Right atrium auricular region (tissue), 2 donors: Measurements from ENCODE around the gene SOX6. TPM values are rescaled to one million over a fixed set of nuclear protein-coding genes. Genes with fewer than 3 reads are reported as not detected.

Source experiments
- DNase-seq: peaks from one replicate; pipeline ENCODE4 v3.0.0-alpha.2; 2019; ENCODE audit warnings: low spot score
- H3K27ac ChIP-seq, 2 donors: fragments of 200-600 bp; sonication (generic); 1 replicate in 1 of 2; 2 replicates in 1 of 2; pipeline ENCODE4 v1.5.1; 2016 to 2019
- H3K27me3 ChIP-seq, 2 donors: fragments of 200-600 bp; sonication (generic); one replicate each; pipeline versions ENCODE4 v1.5.1 to v1.6.0; 2017 to 2019
- H3K36me3 ChIP-seq: fragments of 200-600 bp; sonication (generic); one replicate; pipeline ENCODE4 v1.5.1; 2016
- H3K4me1 ChIP-seq, 2 donors: fragments of 200-600 bp; sonication (generic); one replicate each; pipeline versions ENCODE4 v1.5.1 to v1.6.0; 2017 to 2019
- H3K4me3 ChIP-seq, 2 donors: fragments of 200-600 bp; sonication (generic); 1 replicate in 1 of 2; 2 replicates in 1 of 2; pipeline ENCODE4 v1.5.1; 2017 to 2019; ENCODE audit warnings: mild to moderate bottlenecking in 1 of 2, moderate library complexity in 1 of 2
- H3K9me3 ChIP-seq, 2 donors: fragments of 200-600 bp; sonication (generic); one replicate each; pipeline ENCODE4 v1.5.1; 2019
- total RNA-seq, 2 donors: library from RNA; depleted of rRNA; stranded (reverse); fragments of >200 nt; gene quantifications; one replicate each; pipeline ENCODE4 v1.1.0, GENCODE V29; 2016
- TF ChIP-seq, protein P1 (sequence below), 2 donors: fragments of 200-600 bp; sonication (generic); IDR thresholded peaks; one replicate each; pipeline ENCODE4 v1.5.1; 2019; ENCODE audit warnings: antibody characterized with exemption in 2 of 2

SOX6 gene
- total RNA-seq, 2 donors from 2014 or later: 13.5 to 14.3 TPM

DNA sequence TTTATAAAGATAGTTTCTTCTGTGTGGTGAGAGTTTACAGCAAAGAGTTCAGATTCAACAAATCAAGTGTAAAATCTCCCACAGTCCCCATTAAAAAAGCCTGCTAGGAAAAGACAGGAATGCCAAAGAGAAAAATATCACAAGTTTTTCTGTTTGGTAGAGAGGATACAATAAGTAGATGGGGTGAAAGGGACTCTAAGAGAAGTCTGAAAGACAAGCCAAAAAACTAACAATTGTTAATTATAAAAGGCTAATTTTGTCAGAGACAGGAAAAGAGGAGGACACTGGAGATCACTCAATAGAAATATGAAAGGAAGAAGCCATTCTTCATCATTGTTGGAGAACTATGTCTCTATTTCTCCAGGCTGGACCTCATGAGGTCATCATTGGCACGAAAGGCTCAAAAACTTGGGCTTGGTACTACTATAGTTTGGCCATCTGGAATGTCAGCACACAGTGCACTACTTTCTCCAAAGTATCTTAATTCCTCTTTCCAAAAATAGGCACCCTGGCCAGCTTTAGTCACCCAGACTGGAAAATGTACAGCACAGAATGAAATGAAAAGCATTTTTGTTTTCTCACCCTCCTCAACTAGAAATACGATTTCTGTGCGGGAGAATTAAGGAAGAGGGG, 531 bp upstream of the SOX6 start:
- Histone ChIP-seq H3K27me3 (no peaks in the 10 kb centered on the region), H3K9me3 (no peaks in the 10 kb centered on the region), H3K4me3 (peak overlapping the region in 1 of 2 donors; percentile 7), H3K4me1 (peaks cover 0 to 29% of the 10 kb centered on the region in 2 donors), H3K27ac (peak overlapping the region; percentile 29 to 53), H3K36me3 (no peaks in the 10 kb centered on the region)
- peak; percentile 62 for DNase-seq
- TF ChIP-seq, protein P1, sequence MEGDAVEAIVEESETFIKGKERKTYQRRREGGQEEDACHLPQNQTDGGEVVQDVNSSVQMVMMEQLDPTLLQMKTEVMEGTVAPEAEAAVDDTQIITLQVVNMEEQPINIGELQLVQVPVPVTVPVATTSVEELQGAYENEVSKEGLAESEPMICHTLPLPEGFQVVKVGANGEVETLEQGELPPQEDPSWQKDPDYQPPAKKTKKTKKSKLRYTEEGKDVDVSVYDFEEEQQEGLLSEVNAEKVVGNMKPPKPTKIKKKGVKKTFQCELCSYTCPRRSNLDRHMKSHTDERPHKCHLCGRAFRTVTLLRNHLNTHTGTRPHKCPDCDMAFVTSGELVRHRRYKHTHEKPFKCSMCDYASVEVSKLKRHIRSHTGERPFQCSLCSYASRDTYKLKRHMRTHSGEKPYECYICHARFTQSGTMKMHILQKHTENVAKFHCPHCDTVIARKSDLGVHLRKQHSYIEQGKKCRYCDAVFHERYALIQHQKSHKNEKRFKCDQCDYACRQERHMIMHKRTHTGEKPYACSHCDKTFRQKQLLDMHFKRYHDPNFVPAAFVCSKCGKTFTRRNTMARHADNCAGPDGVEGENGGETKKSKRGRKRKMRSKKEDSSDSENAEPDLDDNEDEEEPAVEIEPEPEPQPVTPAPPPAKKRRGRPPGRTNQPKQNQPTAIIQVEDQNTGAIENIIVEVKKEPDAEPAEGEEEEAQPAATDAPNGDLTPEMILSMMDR (IDR thresholded peaks at IDR 0.05): no peak

DNA sequence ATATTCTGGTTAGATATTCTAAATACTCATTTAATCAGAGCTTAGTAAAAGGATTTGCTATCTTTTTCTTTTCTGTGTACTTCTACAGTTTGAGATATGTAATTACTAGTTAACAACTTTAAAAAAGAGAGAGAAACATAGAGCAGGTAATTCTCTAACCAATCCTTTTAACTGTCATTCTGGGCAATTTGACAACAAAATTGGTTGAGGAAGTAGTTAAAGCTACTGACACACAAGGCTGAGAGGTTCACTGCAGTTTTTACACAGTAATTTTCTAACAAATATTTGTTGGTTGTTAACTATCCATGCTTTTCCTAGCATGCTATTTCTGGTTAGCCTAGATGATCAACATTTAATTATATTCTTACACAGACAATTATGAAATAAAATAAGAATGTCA, 3.6 kb downstream of the SOX6 start:
- Histone ChIP-seq H3K36me3 (no peaks in the 10 kb centered on the region), H3K4me3 (no peak overlapping the region), H3K27me3 (no peaks in the 10 kb centered on the region), H3K4me1 (peaks cover 0 to 35% of the 10 kb centered on the region in 2 donors), H3K27ac (no peak overlapping the region), H3K9me3 (no peaks in the 10 kb centered on the region)
- TF ChIP-seq, protein P1 (IDR thresholded peaks at IDR 0.05): no peak
- DNase-seq: no peak

DNA sequence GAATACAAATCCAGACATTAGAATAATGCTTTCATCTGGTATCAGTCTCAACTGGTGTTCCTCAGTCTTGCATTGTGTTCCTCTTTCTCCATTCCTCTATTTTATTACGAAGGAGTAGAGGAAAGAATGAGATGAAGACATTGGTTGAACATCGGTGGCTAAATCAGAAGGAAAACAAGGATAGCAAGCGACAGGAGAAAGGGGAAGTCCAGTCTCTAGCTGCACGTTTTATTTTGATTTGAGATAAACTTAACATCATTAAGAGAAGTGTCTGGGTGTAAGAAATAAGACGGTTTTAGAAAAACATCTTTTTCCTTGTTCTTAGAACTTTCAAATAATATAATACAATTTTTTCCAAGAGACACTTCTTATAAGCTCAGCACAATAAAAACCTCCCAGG, 6.2 kb downstream of the SOX6 start:
- no peaks in the 10 kb centered on the region for H3K36me3 ChIP-seq
- no peaks in the 10 kb centered on the region for H3K9me3 ChIP-seq
- DNase-seq: no peak
- no peak overlapping the region for H3K27ac ChIP-seq
- TF ChIP-seq, protein P1 (IDR thresholded peaks at IDR 0.05): no peak
- H3K4me3 ChIP-seq: no peak overlapping the region
- H3K4me1 ChIP-seq: peaks cover 0 to 16% of the 10 kb centered on the region in 2 donors
- no peaks in the 10 kb centered on the region for H3K27me3 ChIP-seq

DNA sequence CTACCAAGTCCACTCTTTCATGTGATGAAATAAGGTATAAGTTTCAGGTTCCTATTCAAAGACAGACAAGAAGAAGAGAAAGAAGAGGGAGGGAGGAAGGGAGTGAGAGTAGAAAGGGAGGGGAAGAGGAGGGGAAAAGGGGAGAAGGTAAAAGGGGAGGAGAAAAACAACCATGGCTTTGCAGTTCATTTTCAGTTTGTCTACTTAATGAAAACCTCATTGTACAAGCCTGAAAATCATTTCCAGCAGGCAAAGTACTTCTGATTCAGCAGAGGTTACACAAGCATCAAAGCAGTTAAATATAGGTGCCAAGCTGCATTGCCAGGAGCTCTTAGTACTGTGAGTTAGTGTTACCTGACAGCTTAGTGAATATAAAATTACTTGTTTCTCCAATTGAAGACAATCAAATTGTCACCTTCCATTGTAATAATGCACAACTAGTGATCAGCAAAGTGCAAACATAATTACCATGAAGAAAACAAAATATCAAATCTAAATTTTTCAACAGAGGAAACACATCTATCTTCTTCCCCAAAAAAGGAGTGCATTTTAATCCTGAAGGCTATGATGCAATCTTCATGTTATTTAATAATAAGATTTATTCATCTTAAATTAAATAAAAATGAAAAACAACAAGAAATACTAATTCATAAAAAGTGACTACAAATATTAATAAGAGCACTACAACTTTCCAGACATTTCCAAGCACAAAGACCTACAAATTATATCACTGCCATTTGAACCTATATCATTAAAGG, 8.2 kb downstream of the SOX6 start:
- H3K36me3 ChIP-seq: no peaks in the 10 kb centered on the region
- TF ChIP-seq, protein P1 (IDR thresholded peaks at IDR 0.05): no peak
- H3K4me1 ChIP-seq: peaks cover 0 to 16% of the 10 kb centered on the region in 2 donors
- no peak overlapping the region for H3K27ac ChIP-seq
- DNase-seq: no peak
- H3K27me3 ChIP-seq: no peaks in the 10 kb centered on the region
- H3K9me3 ChIP-seq: no peaks in the 10 kb centered on the region
- no peak overlapping the region for H3K4me3 ChIP-seq

DNA sequence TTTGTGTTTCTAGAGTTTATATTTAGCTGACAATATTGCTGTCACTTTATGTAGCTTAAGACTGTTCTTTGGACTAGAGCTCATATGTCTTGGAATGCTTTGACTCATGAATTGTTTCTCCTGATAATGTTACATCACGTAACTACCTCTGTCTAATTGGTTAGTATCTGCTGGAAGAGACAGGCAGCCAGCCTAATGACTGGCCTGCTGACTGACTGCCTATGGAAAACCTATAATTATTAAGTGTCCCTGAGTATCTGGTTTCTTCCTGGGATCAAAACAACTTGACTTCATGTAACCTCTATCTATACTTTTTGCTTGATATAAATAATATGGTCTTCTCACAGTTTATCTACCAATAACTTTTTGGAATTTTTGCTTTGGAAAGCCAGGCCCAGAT, 9.4 kb downstream of the SOX6 start:
- Histone ChIP-seq H3K27me3 (no peaks in the 10 kb centered on the region), H3K9me3 (no peaks in the 10 kb centered on the region), H3K36me3 (no peaks in the 10 kb centered on the region), H3K4me3 (no peak overlapping the region), H3K4me1 (peaks cover 0 to 16% of the 10 kb centered on the region in 2 donors), H3K27ac (no peak overlapping the region)
- TF ChIP-seq, protein P1 (IDR thresholded peaks at IDR 0.05): no peak
- DNase-seq: no peak
